ENCODE data around the gene STMN3. TPM values are rescaled to one million over a fixed set of nuclear protein-coding genes. Genes with fewer than 3 reads are reported as not detected.

STMN3 gene
- total RNA-seq, 1 experiment from 2014 or later = 65.6 TPM

DNA sequence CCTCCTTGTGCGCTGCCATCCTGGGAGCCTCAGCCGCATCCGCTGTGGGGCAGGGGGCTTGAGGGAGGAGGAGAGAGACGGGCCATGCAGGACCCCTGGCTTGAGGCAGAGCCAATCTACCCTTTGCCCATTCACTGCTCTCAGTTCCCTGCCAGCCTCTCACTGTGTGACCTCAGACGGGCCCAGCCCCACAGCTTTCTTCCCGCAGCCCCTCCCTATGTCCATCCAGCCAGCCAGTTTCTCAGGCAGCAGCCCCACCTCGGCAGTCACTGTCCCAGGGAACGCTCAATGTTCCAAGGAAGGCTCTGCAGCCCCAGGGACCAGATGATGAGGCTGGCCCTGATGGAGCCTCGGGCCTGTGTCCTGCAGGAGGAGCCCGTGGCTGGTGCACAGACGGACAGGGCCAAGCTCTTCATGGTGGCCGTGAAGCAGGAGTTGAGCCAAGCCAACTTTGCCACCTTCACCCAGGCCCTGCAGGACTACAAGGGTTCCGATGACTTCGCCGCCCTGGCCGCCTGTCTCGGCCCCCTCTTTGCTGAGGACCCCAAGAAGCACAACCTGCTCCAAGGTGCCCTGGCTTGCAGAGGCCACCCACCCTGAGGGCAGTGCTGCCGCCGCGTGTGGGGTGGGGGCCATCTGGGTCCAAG lies 39.3 kb upstream of the STMN3 start (continued):
- TF ChIP-seq, protein P1, sequence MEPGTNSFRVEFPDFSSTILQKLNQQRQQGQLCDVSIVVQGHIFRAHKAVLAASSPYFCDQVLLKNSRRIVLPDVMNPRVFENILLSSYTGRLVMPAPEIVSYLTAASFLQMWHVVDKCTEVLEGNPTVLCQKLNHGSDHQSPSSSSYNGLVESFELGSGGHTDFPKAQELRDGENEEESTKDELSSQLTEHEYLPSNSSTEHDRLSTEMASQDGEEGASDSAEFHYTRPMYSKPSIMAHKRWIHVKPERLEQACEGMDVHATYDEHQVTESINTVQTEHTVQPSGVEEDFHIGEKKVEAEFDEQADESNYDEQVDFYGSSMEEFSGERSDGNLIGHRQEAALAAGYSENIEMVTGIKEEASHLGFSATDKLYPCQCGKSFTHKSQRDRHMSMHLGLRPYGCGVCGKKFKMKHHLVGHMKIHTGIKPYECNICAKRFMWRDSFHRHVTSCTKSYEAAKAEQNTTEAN (CRISPR knock-in tag; IDR thresholded peaks at IDR 0.05) = no peak
- TF ChIP-seq, protein P2, sequence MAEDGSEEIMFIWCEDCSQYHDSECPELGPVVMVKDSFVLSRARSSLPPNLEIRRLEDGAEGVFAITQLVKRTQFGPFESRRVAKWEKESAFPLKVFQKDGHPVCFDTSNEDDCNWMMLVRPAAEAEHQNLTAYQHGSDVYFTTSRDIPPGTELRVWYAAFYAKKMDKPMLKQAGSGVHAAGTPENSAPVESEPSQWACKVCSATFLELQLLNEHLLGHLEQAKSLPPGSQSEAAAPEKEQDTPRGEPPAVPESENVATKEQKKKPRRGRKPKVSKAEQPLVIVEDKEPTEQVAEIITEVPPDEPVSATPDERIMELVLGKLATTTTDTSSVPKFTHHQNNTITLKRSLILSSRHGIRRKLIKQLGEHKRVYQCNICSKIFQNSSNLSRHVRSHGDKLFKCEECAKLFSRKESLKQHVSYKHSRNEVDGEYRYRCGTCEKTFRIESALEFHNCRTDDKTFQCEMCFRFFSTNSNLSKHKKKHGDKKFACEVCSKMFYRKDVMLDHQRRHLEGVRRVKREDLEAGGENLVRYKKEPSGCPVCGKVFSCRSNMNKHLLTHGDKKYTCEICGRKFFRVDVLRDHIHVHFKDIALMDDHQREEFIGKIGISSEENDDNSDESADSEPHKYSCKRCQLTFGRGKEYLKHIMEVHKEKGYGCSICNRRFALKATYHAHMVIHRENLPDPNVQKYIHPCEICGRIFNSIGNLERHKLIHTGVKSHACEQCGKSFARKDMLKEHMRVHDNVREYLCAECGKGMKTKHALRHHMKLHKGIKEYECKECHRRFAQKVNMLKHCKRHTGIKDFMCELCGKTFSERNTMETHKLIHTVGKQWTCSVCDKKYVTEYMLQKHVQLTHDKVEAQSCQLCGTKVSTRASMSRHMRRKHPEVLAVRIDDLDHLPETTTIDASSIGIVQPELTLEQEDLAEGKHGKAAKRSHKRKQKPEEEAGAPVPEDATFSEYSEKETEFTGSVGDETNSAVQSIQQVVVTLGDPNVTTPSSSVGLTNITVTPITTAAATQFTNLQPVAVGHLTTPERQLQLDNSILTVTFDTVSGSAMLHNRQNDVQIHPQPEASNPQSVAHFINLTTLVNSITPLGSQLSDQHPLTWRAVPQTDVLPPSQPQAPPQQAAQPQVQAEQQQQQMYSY (CRISPR knock-in tag; IDR thresholded peaks at IDR 0.05) = no peak
- TF ChIP-seq EMX1 (CRISPR knock-in tag; IDR thresholded peaks at IDR 0.05) = no peak
- TF ChIP-seq NR1H2 (CRISPR knock-in tag; IDR thresholded peaks at IDR 0.05) = no peak
- no peak for TF ChIP-seq ZNF416 (CRISPR knock-in tag; IDR thresholded peaks at IDR 0.05)

- Mint-ChIP-seq H3K4me1 (peaks cover 3% of the 10 kb centered on the region), H3K27ac (peak overlapping the region; percentile 84; the same call in 1 of the 2 replicates), H3K36me3 (peaks cover 14% of the 10 kb centered on the region), H3K9me3 (no peaks in the 10 kb centered on the region), H3K27me3 (ENCODE audit: low read depth) (peaks cover 3% of the 10 kb centered on the region; the same call in 1 of the 2 replicates), H3K4me3 (no peak overlapping the region)
- ChIA-PET CTCF (no interaction called here), POLR2A (no interaction called here)
- ATAC-seq = no peak
- DNase-seq (ENCODE audit: low spot score) = no peak
- TF ChIP-seq TEAD4 (CRISPR knock-in tag; IDR thresholded peaks at IDR 0.05) = no peak
- no peak for TF ChIP-seq ZNF232 (CRISPR knock-in tag; IDR thresholded peaks at IDR 0.05)
- TF ChIP-seq, protein P3, sequence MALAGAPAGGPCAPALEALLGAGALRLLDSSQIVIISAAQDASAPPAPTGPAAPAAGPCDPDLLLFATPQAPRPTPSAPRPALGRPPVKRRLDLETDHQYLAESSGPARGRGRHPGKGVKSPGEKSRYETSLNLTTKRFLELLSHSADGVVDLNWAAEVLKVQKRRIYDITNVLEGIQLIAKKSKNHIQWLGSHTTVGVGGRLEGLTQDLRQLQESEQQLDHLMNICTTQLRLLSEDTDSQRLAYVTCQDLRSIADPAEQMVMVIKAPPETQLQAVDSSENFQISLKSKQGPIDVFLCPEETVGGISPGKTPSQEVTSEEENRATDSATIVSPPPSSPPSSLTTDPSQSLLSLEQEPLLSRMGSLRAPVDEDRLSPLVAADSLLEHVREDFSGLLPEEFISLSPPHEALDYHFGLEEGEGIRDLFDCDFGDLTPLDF (CRISPR knock-in tag; IDR thresholded peaks at IDR 0.05) = no peak
Measured at GRCh38 chr20:63691711-63692435, 38.6 kb upstream of the STMN3 start.

DNA sequence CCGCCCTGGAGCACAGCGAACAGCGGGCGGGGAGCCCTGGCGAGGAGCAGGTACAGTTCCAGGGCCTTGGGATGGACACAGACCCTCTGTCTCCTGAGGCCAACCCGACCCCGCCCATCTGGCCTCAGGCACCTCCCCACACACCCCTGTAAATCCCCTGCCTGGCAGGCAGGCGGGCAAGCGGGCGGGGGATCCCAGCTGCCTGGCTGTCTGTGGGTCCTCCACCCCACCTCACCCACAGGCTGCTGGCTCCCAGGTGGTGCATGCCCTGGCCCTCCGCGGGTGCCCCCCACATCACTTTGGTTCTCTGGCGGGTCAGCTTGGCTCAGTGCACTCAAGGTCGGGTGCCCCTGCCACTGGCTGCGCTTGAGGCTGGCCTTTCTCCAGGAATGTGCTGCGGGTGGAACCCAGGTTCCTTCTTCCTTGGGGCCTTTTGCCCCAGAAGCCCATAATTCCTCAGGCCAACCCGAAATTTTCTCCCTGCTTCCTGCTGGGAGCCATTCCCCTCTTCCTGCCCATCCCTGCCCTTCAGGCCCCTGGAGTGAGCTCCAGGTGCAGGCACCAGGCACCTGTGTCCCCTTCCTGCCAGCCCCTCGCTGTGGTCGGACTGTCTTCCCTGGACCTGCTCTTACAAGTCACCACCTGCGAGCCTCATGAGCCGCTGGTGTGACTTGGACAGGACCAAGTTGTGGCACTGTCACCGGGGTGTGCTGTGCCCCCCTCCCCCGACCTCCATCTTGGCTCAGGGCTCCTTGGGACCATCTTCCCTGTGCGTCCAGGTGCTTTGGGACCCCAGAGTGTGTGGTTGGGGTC lies 37.9 kb upstream of the STMN3 start:
- ChIA-PET POLR2A (no interaction called here), CTCF (no interaction called here)
- no peaks in the 10 kb centered on the region for H3K9me3 Mint-ChIP-seq
- ATAC-seq = no peak
- peaks cover 14% of the 10 kb centered on the region for H3K36me3 Mint-ChIP-seq
- no peak overlapping the region for H3K4me3 Mint-ChIP-seq
- peaks cover under 1% of the 10 kb centered on the region for H3K4me1 Mint-ChIP-seq
- peaks cover 3% of the 10 kb centered on the region; the same call in 1 of the 2 replicates for H3K27me3 Mint-ChIP-seq (ENCODE audit: low read depth)
- H3K27ac Mint-ChIP-seq = peak overlapping the region; percentile 84; the same call in 1 of the 2 replicates
- DNase-seq (ENCODE audit: low spot score) = no peak
- TF ChIP-seq GABPB1 (CRISPR knock-in tag; IDR thresholded peaks at IDR 0.05) (no peak), TEAD4 (CRISPR knock-in tag; IDR thresholded peaks at IDR 0.05) (no peak), FOXK1 (CRISPR knock-in tag; IDR thresholded peaks at IDR 0.05) (no peak), CREB1 (CRISPR knock-in tag; IDR thresholded peaks at IDR 0.05) (no peak), ZNF263 (CRISPR knock-in tag; IDR thresholded peaks at IDR 0.05; ENCODE audit: low read depth) (no peak), NFATC4 (CRISPR knock-in tag; IDR thresholded peaks at IDR 0.05) (no peak), ZNF121 (CRISPR knock-in tag; IDR thresholded peaks at IDR 0.05) (no peak), ZMAT4 (CRISPR knock-in tag; IDR thresholded peaks at IDR 0.05) (no peak), OVOL2 (CRISPR knock-in tag; IDR thresholded peaks at IDR 0.05; ENCODE audit: borderline replicate concordance) (no peak), NFYB (CRISPR knock-in tag; conservative IDR thresholded peaks at IDR 0.05; ENCODE audit: low read depth) (no peak), ZNF317 (CRISPR knock-in tag; IDR thresholded peaks at IDR 0.05; ENCODE audit: borderline replicate concordance, low read depth) (no peak), ATF3 (CRISPR knock-in tag; conservative IDR thresholded peaks at IDR 0.05) (no peak), MXD4 (CRISPR knock-in tag; IDR thresholded peaks at IDR 0.05; ENCODE audit: borderline replicate concordance) (no peak)
- TF ChIP-seq, protein P4, sequence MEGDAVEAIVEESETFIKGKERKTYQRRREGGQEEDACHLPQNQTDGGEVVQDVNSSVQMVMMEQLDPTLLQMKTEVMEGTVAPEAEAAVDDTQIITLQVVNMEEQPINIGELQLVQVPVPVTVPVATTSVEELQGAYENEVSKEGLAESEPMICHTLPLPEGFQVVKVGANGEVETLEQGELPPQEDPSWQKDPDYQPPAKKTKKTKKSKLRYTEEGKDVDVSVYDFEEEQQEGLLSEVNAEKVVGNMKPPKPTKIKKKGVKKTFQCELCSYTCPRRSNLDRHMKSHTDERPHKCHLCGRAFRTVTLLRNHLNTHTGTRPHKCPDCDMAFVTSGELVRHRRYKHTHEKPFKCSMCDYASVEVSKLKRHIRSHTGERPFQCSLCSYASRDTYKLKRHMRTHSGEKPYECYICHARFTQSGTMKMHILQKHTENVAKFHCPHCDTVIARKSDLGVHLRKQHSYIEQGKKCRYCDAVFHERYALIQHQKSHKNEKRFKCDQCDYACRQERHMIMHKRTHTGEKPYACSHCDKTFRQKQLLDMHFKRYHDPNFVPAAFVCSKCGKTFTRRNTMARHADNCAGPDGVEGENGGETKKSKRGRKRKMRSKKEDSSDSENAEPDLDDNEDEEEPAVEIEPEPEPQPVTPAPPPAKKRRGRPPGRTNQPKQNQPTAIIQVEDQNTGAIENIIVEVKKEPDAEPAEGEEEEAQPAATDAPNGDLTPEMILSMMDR (IDR thresholded peaks at IDR 0.05) = no peak
- TF ChIP-seq, protein P5, sequence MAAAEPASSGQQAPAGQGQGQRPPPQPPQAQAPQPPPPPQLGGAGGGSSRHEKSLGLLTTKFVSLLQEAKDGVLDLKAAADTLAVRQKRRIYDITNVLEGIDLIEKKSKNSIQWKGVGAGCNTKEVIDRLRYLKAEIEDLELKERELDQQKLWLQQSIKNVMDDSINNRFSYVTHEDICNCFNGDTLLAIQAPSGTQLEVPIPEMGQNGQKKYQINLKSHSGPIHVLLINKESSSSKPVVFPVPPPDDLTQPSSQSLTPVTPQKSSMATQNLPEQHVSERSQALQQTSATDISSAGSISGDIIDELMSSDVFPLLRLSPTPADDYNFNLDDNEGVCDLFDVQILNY (CRISPR knock-in tag; IDR thresholded peaks at IDR 0.05) = no peak

Measured in WTC11 (cell line).